Endothelial cell of hepatic sinusoid (primary cell): ENCODE data around the gene IGIP.

Experiments
- in situ Hi-C: cut with HindIII; loops from 2 replicates; pipeline ENCODE4 v1.10.0; 2017; ENCODE audit warnings: low sequenced_read_pairs

IGIP gene

GRCh38 chr5:140111011-140111858 is 14.5 kb upstream of the IGIP start:
- in situ Hi-C loops, result no loop called here

- in situ Hi-C loops, result no loop called here
These were observed 13.7 kb upstream of the IGIP start for GRCh38 chr5:140111859-140112551.

- in situ Hi-C loops, result no loop called here
These were observed 13.0 kb upstream of the IGIP start for GRCh38 chr5:140112685-140113179.

- in situ Hi-C loops, result no loop called here
These were observed 12.5 kb upstream of the IGIP start for GRCh38 chr5:140113180-140113698.

GRCh38 chr5:140113699-140114263 is 12.0 kb upstream of the IGIP start, which contains the start of gene PURA:
Gene PURA, plus strand, starts transcription at chr5:140114109. Its CDS starts 73 bp downstream, at chr5:140114182.
- in situ Hi-C loops, result no loop called here

GRCh38 chr5:140114341-140115185 is 11.2 kb upstream of the IGIP start:
- in situ Hi-C loops, result no loop called here

- in situ Hi-C loops, result no loop called here
These were observed 10.6 kb upstream of the IGIP start for GRCh38 chr5:140115186-140115500.

GRCh38 chr5:140116716-140117115 is 9.0 kb upstream of the IGIP start:
- in situ Hi-C loops, result no loop called here

- in situ Hi-C loops, result no loop called here
These were observed 8.2 kb upstream of the IGIP start for GRCh38 chr5:140117523-140117922.

- in situ Hi-C loops, result no loop called here
These were observed 7.3 kb upstream of the IGIP start for GRCh38 chr5:140118302-140118936.

- in situ Hi-C loops, result no loop called here
These were observed 727 bp downstream of the IGIP start for GRCh38 chr5:140126315-140127012.

GRCh38 chr5:140128376-140128775 is 2.6 kb downstream of the IGIP start:
- in situ Hi-C loops, result no loop called here

- in situ Hi-C loops, result no loop called here
These were observed 5.4 kb downstream of the IGIP start for GRCh38 chr5:140130949-140131733.

GRCh38 chr5:140131967-140132409 is 6.3 kb downstream of the IGIP start:
- in situ Hi-C loops, result no loop called here

GRCh38 chr5:140133514-140134167 is 7.9 kb downstream of the IGIP start:
- in situ Hi-C loops, result no loop called here

- in situ Hi-C loops, result no loop called here
These were observed 8.7 kb downstream of the IGIP start for GRCh38 chr5:140134277-140134935.

GRCh38 chr5:140135127-140135526 is 9.4 kb downstream of the IGIP start:
- in situ Hi-C loops, result no loop called here

- in situ Hi-C loops, result no loop called here
These were observed 10.9 kb downstream of the IGIP start for GRCh38 chr5:140136624-140137023.
